NT2/D1 (cell line): ENCODE measurements around the gene ANTXRL.
"Not testable (repeated sequence)": the region's sequence is repeated elsewhere in the genome, so short reads cannot be mapped to it uniquely, and the experiment has no call there.

ENCODE experiments used
- DNase-seq: peaks from one replicate; pipeline ENCODE4 v3.0.0-alpha.2; 2011; ENCODE audit warnings: low read depth, low spot score
- H3K27me3 ChIP-seq: 2 replicates; pipeline ENCODE4 v1.6.0; 2011; ENCODE audit warnings: mild to moderate bottlenecking; ENCODE audit not compliant: insufficient read length, insufficient read depth
- H3K36me3 ChIP-seq: 2 replicates; pipeline ENCODE4 v1.6.1; 2011; ENCODE audit warnings: mild to moderate bottlenecking, low read length, mixed read lengths; ENCODE audit not compliant: insufficient read depth, insufficient read length
- H3K4me1 ChIP-seq: 2 replicates; pipeline ENCODE4 v1.5.1; 2011; ENCODE audit not compliant: insufficient read depth, insufficient read length
- H3K4me3 ChIP-seq: 2 replicates; pipeline ENCODE4 v1.5.1; 2011; ENCODE audit warnings: low read depth; ENCODE audit not compliant: insufficient read length
- H3K9ac ChIP-seq: 2 replicates; pipeline ENCODE4 v1.6.0; 2011; ENCODE audit warnings: low read depth; ENCODE audit not compliant: insufficient read length
- H3K9me3 ChIP-seq: 2 replicates; pipeline ENCODE4 v1.5.1; 2011; ENCODE audit warnings: mild to moderate bottlenecking, low read length; ENCODE audit not compliant: insufficient read depth

ANTXRL gene

DNA sequence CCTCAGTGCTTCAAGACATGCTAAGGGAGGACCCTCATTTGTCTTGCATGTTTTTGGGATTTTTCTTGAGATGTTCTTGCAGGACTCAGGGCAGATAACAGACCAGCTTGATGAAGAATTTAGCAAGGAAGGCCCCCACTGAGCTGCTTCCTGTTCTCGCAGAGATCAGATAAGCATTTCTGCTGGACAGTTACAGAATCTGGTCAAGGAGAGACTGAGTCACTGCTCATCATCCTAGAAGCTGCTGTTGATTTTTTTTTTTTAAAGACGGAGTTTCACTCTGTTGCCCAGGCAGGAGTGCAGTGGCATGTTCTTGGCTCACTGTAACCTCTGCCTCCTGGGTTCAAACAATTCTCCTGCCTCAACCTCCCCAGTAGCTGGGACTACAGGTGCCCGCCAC, 87.6 kb downstream of the ANTXRL start:
- not testable (repeated sequence) for H3K9ac ChIP-seq, H3K27me3 ChIP-seq, H3K36me3 ChIP-seq, DNase-seq, H3K4me1 ChIP-seq, H3K4me3 ChIP-seq, H3K9me3 ChIP-seq

DNA sequence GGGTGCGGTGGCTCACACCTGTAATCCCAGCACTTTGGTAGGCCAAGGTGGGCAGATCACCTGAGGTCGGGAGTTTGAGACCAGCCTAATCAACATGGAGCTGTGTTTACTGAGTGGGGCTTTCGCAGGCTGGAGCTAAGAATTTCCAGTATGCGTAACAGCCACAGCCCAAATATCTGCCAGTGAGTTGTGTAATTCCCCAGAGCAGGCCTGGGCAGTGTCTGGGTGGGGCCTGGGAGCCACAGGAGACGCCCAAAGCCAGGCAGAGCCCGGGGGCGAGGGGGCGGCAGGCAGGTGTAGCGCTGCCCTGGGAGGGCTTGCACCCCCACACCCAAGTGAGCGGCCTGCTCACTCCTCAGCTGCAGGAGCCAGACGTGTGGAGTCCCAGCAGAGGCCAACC, 88.6 kb downstream of the ANTXRL start, which contains the start of gene ANXA8L1:
Gene ANXA8L1, plus strand, starts transcription at position 371 of the 400 bp plus-strand sequence. CDS start 76 bp downstream, outside the sequence.
- H3K27me3 ChIP-seq, H3K36me3 ChIP-seq, DNase-seq, H3K9ac ChIP-seq, H3K4me3 ChIP-seq, H3K4me1 ChIP-seq, H3K9me3 ChIP-seq: not testable (repeated sequence)

DNA sequence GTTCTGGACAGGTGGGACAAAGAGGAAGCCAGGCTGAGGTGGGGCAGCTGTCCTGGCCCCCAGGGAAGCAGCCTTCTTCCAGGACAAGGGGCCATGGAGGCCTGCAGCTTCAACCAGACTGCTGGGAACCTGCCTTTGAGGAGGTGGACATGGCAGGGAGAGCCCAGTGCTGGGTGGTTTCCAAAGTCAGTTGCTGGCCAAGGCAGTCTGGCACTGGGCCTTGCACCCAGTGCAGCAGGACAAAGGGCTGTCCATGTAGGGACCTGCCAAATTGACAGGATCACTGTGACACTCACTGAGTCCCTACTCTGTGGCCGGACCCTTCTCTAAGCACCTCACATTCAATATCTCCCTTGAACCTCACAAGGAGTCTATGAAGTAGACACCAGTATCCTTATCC, 90.2 kb downstream of the ANTXRL start:
- H3K27me3 ChIP-seq, H3K4me1 ChIP-seq, H3K4me3 ChIP-seq, H3K9me3 ChIP-seq, H3K36me3 ChIP-seq, DNase-seq, H3K9ac ChIP-seq: not testable (repeated sequence)

DNA sequence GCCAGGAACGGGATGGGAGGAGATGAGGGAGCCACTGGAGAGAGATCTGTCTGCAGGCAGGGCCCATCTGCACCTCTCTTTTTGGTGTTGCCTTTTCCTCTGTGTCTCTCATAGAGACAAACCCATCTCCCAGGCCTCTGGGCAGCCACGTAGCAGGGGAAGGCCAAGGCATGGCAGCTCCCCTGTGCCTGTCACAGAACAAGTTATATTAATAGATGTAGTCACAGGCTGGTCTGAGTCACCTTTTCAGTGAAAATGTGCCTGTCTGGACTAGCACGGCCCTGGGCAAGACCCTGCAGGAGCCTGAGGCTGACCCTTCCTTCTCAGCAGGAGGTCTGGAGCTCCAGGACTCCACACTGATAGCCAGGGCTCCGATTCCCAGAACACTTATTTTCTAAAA, 90.9 kb downstream of the ANTXRL start:
- DNase-seq, H3K4me3 ChIP-seq, H3K4me1 ChIP-seq, H3K9me3 ChIP-seq, H3K9ac ChIP-seq, H3K36me3 ChIP-seq, H3K27me3 ChIP-seq: not testable (repeated sequence)

DNA sequence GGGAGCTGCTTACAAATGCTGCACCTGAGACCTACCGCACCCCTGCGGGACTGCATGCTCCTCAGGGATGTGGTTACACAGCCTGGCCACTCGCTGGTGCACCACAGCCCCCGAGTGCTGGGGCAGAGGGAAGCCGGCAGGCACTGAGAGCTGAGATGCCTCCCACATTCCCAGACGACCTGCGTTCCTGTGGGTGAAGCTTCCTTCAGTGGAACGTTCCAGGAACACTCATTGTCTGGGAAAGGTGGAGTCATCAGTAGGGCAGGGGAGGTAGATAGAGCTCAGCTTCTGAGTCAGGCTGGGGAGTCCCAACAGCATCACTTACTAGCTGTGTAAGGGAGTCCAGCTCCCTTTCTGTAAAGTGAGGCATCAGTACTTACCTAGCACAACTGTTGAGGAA, 91.3 kb downstream of the ANTXRL start:
- H3K9ac ChIP-seq, H3K4me3 ChIP-seq, H3K9me3 ChIP-seq, H3K36me3 ChIP-seq, H3K4me1 ChIP-seq, H3K27me3 ChIP-seq, DNase-seq: not testable (repeated sequence)

DNA sequence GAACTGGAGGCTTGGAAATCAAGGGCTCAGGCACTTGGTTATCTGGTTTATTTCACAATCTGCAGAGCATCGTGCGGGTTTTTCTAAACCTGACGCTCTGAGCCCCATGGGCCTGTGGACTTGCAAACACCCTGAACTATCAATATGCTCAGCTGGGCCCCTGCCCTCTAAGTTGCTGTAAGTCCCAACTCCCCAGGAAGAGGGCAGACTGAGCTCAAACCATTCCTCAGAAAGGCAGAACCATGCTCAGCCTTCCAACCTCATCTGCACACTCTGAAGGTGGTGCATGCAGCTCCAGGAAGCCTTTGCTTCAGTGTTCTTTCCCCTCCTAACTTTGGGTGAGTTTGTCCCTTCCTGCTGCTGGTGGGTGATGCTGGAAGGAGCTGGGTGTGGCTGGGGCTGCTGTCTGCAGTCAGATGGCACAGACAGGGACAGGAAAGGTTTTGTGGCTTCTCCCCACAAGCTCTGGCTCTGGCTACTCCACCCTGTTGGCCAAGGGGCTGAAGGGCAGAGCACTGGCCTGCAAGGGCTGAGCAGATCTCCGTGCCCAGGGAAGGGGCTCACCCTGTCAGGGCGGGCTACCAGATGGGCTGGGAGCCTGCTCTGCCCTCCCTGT, 92.5 kb downstream of the ANTXRL start:
- not testable (repeated sequence) for H3K4me1 ChIP-seq, H3K27me3 ChIP-seq, H3K36me3 ChIP-seq, DNase-seq, H3K9ac ChIP-seq, H3K4me3 ChIP-seq, H3K9me3 ChIP-seq
